Measurements from ENCODE around the gene PLA2G4A. TPM values are rescaled to one million over a fixed set of nuclear protein-coding genes. Genes with fewer than 3 reads are reported as not detected.

Gene PLA2G4A
- total and polyA plus RNA-seq, 2 donors (not counting 3 experiments of a cell fraction or from before 2014, with no cell fraction given), result 8.2 to 13.3 TPM

DNA sequence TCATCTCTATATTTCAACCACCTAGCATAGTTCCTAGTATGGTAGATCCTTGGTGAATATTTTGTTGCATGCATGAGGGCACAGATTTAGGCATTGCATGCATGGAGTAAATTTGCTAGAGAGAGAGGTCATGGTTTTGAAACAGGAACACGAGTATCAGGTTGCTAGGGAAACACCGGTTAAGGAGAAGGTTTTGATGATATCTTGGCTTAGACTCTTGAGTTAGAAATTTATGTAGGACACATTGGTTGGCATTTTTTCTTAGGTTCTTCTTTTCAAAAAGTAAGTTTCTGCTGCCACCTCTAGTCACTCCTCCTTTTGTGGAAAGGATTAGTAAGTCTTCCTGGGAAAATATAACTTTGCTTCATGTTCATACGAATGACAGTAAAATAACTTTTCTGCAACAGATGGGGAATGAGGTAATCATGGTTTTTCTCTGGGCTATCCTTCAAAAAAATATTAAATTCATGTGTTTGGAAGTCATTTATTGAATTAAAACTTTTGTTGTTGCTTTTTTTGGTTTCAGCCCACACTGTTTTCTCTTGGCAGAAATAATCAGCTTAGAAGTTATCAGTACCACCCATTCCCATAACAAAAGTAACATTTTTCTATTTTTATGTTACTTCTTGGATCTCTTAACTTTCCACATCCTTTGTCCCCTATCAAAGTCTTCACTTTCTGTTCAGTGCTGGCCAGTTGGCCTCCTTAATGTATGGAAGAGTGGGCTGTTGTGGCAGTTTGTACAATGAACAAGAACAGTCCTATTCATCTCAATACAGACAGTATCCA is 97.3 kb downstream of the PLA2G4A start:
- no peaks in the 10 kb centered on the region for H3K9me1 ChIP-seq (replicated peaks; ENCODE audit: control insufficient read depth, extremely low read depth, insufficient read depth, low read length)
- no TSS peak for BruUV-seq (replicated peaks)
- H4K20me1 ChIP-seq (replicated peaks; ENCODE audit: control insufficient read depth, extremely low read depth, insufficient read depth, low read length), result no peaks in the 10 kb centered on the region
- ChIA-PET POLR2A (no interaction called here), CTCF (interaction anchor here (1.5 kb wide), 1 partner anchor 49 kb away, joined by 3 read pairs; no protein-coding TSS in a partner anchor)
- DNase-seq (ENCODE audit: low read depth, low spot score), result peak; percentile 55
- H3K9ac ChIP-seq (replicated peaks; ENCODE audit: extremely low read depth, insufficient read depth, low read length), result no peak overlapping the region
- peaks cover 5% of the 10 kb centered on the region for H3K4me1 ChIP-seq (ENCODE audit: control insufficient read depth, extremely low read depth, insufficient read depth, low read length)
- no peak overlapping the region for H3K4me3 ChIP-seq (replicated peaks in 1 of 3; ENCODE audit: insufficient read depth in 1 of 3, low read depth in 1 of 3, low read length in 3 of 3)
- TF ChIP-seq, protein P1, sequence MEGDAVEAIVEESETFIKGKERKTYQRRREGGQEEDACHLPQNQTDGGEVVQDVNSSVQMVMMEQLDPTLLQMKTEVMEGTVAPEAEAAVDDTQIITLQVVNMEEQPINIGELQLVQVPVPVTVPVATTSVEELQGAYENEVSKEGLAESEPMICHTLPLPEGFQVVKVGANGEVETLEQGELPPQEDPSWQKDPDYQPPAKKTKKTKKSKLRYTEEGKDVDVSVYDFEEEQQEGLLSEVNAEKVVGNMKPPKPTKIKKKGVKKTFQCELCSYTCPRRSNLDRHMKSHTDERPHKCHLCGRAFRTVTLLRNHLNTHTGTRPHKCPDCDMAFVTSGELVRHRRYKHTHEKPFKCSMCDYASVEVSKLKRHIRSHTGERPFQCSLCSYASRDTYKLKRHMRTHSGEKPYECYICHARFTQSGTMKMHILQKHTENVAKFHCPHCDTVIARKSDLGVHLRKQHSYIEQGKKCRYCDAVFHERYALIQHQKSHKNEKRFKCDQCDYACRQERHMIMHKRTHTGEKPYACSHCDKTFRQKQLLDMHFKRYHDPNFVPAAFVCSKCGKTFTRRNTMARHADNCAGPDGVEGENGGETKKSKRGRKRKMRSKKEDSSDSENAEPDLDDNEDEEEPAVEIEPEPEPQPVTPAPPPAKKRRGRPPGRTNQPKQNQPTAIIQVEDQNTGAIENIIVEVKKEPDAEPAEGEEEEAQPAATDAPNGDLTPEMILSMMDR (IDR thresholded peaks at IDR 0.05; ENCODE audit: extremely low read depth in 1 of 2, insufficient read depth in 1 of 2, low read depth in 1 of 2, low read length in 2 of 2), result no peak
- TF ChIP-seq EZH2 (IDR thresholded peaks at IDR 0.05; ENCODE audit: borderline replicate concordance, low read depth, low read length, severe bottlenecking) (no peak), GATA2 (IDR thresholded peaks at IDR 0.05; ENCODE audit: insufficient read depth, insufficient read length, low read depth, low read length) (no peak), FOS (IDR thresholded peaks at IDR 0.05; ENCODE audit: borderline replicate concordance, insufficient read depth, low read length) (no peak), MYC (IDR thresholded peaks at IDR 0.05; ENCODE audit: low read depth, low read length) (no peak), JUN (IDR thresholded peaks at IDR 0.05; ENCODE audit: borderline replicate concordance, insufficient read depth, insufficient read length, low read depth) (no peak), POLR2A (IDR thresholded peaks at IDR 0.05; ENCODE audit: low read depth, low read length) (no peak), POLR2AphosphoS5 (IDR thresholded peaks at IDR 0.05; ENCODE audit: insufficient read depth, low read depth, low read length) (no peak)
- TF ChIP-seq, protein P2, sequence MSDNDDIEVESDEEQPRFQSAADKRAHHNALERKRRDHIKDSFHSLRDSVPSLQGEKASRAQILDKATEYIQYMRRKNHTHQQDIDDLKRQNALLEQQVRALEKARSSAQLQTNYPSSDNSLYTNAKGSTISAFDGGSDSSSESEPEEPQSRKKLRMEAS (IDR thresholded peaks at IDR 0.05; ENCODE audit: insufficient read depth, insufficient read length), result no peak
- no peaks in the 10 kb centered on the region for H3K36me3 ChIP-seq (ENCODE audit: control insufficient read depth in 2 of 2, extremely low read depth in 1 of 2, insufficient read depth in 2 of 2, low read length in 2 of 2)
- H3K4me2 ChIP-seq (ENCODE audit: insufficient read depth, low read length), result no peak overlapping the region
- no peaks in the 10 kb centered on the region for H3K9me3 ChIP-seq (replicated peaks; ENCODE audit: control insufficient read depth, insufficient read depth, low read length)
- dilution Hi-C loops (cut with MboI; ENCODE audit: extremely low pct_ligation_motif_present, low sequenced_read_pairs), result no loop called here
- H2AFZ ChIP-seq (ENCODE audit: low read depth, low read length), result no peak overlapping the region
- no peaks in the 10 kb centered on the region for H3K27me3 ChIP-seq (ENCODE audit: control insufficient read depth in 2 of 2, insufficient read depth in 2 of 2, low read length in 2 of 2)
- no peak overlapping the region for H3K27ac ChIP-seq (ENCODE audit: insufficient read depth, low read depth, low read length)
- intact Hi-C loops (cut with micrococcal nuclease), result loop anchor here (2.0 kb wide), 1 partner anchor 19 kb away; no protein-coding TSS in a partner anchor
- H3K79me2 ChIP-seq (ENCODE audit: control insufficient read depth, insufficient read depth, low read length), result no peaks in the 10 kb centered on the region
- no peak for FAIRE-seq
